Measurements from ENCODE around the gene ROBO4.
A peak's percentile ranks its signal among the peaks of the same experiment; 100 is the strongest.

The ROBO4 gene

GRCh38 chr11:124934862-124935547, 37.3 kb upstream of the ROBO4 start:
- Histone ChIP-seq H2AFZ (ENCODE audit: low read length) (no peak overlapping the region), H3K27ac (ENCODE audit: low read length) (no peak overlapping the region), H4K20me1 (ENCODE audit: insufficient read depth, low read length) (no peaks in the 10 kb centered on the region), H3K9ac (ENCODE audit: low read length) (no peak overlapping the region), H3K4me1 (ENCODE audit: low read length) (peaks cover 14% of the 10 kb centered on the region), H3K36me3 (replicated peaks; ENCODE audit: insufficient read depth, low read length) (no peaks in the 10 kb centered on the region), H3K79me2 (ENCODE audit: low read length) (no peaks in the 10 kb centered on the region), H3K4me2 (ENCODE audit: low read depth, low read length) (no peak overlapping the region), H3K4me3 (ENCODE audit: low read length) (no peak overlapping the region), H3K9me3 (replicated peaks; ENCODE audit: insufficient read depth, low read length) (no peaks in the 10 kb centered on the region), H3K9me2 (replicated peaks; ENCODE audit: insufficient read depth, low read length) (no peaks in the 10 kb centered on the region), H3K27me3 (replicated peaks; ENCODE audit: insufficient read depth, low read length) (0 out of 2 replicates have a peak, but pooled peaks cover 4% of the 10 kb centered on the region), H3F3A (ENCODE audit: insufficient read depth, low read length) (peaks cover 10% of the 10 kb centered on the region)
- DNase-seq: no peak
- TF ChIP-seq EZH2 (optimal IDR thresholded peaks at IDR 0.05; ENCODE audit: low read depth, low read length) (no peak), EZH2phosphoT487 (IDR thresholded peaks at IDR 0.05; ENCODE audit: low read length) (no peak), CTCF (IDR thresholded peaks at IDR 0.05; ENCODE audit: low read length) (no peak)

- H3K4me2 ChIP-seq (ENCODE audit: low read depth, low read length): peak overlapping the region; percentile 55
- peaks cover 10% of the 10 kb centered on the region for H3F3A ChIP-seq (ENCODE audit: insufficient read depth, low read length)
- no peaks in the 10 kb centered on the region for H3K36me3 ChIP-seq (replicated peaks; ENCODE audit: insufficient read depth, low read length)
- H3K9me3 ChIP-seq (replicated peaks; ENCODE audit: insufficient read depth, low read length): no peaks in the 10 kb centered on the region
- H3K4me3 ChIP-seq (ENCODE audit: low read length): no peak overlapping the region
- no peak for TF ChIP-seq CTCF (IDR thresholded peaks at IDR 0.05; ENCODE audit: low read length)
- H3K4me1 ChIP-seq (ENCODE audit: low read length): peaks cover 17% of the 10 kb centered on the region
- peak; percentile 75 for DNase-seq
- H3K9me2 ChIP-seq (replicated peaks; ENCODE audit: insufficient read depth, low read length): no peaks in the 10 kb centered on the region
- no peak overlapping the region for H3K9ac ChIP-seq (ENCODE audit: low read length)
- no peaks in the 10 kb centered on the region for H4K20me1 ChIP-seq (ENCODE audit: insufficient read depth, low read length)
- H3K79me2 ChIP-seq (ENCODE audit: low read length): no peaks in the 10 kb centered on the region
- peak overlapping the region; percentile 48; the same call in 1 of the 2 replicates for H3K27ac ChIP-seq (ENCODE audit: low read length)
- H2AFZ ChIP-seq (ENCODE audit: low read length): peak overlapping the region; percentile 33
- no peaks in the 10 kb centered on the region for H3K27me3 ChIP-seq (replicated peaks; ENCODE audit: insufficient read depth, low read length)
Observed at GRCh38 chr11:124930799-124931198, 33.1 kb upstream of the ROBO4 start.

- no peaks in the 10 kb centered on the region for H3K27me3 ChIP-seq (replicated peaks; ENCODE audit: insufficient read depth, low read length)
- H3K79me2 ChIP-seq (ENCODE audit: low read length): no peaks in the 10 kb centered on the region
- H3K4me1 ChIP-seq (ENCODE audit: low read length): peaks cover 17% of the 10 kb centered on the region
- H3K4me2 ChIP-seq (ENCODE audit: low read depth, low read length): no peak overlapping the region
- H3K9me3 ChIP-seq (replicated peaks; ENCODE audit: insufficient read depth, low read length): no peaks in the 10 kb centered on the region
- no peak for DNase-seq
- H3K9ac ChIP-seq (ENCODE audit: low read length): no peak overlapping the region
- H4K20me1 ChIP-seq (ENCODE audit: insufficient read depth, low read length): no peaks in the 10 kb centered on the region
- TF ChIP-seq EZH2 (optimal IDR thresholded peaks at IDR 0.05; ENCODE audit: low read depth, low read length) (no peak), EZH2phosphoT487 (IDR thresholded peaks at IDR 0.05; ENCODE audit: low read length) (no peak), CTCF (IDR thresholded peaks at IDR 0.05; ENCODE audit: low read length) (no peak)
- H3F3A ChIP-seq (ENCODE audit: insufficient read depth, low read length): peaks cover 10% of the 10 kb centered on the region
- no peak overlapping the region for H3K27ac ChIP-seq (ENCODE audit: low read length)
- no peak overlapping the region for H2AFZ ChIP-seq (ENCODE audit: low read length)
- H3K9me2 ChIP-seq (replicated peaks; ENCODE audit: insufficient read depth, low read length): no peaks in the 10 kb centered on the region
- H3K4me3 ChIP-seq (ENCODE audit: low read length): no peak overlapping the region
- no peaks in the 10 kb centered on the region for H3K36me3 ChIP-seq (replicated peaks; ENCODE audit: insufficient read depth, low read length)
Observed at GRCh38 chr11:124928942-124929665, 31.4 kb upstream of the ROBO4 start.
